GM12865 (cell line): Measurements from ENCODE around the gene TGM5.

Experiments
- DNase-seq: peaks from one replicate; pipeline ENCODE4 v3.0.0; 2010; ENCODE audit warnings: low read depth
- H3K4me3 ChIP-seq: 2 replicates; pipeline ENCODE4 v1.5.1; 2011; ENCODE audit warnings: mild to moderate bottlenecking, low read depth, low read length, control low read depth
- CTCF ChIP-seq: IDR thresholded peaks from 2 replicates; pipeline ENCODE4 v1.5.1; 2011; ENCODE audit warnings: low read length, control low read depth, low read depth, inconsistent platforms; ENCODE audit not compliant: insufficient read depth; ENCODE audit errors: missing control alignments

The TGM5 gene

GRCh38 chr15:43238671-43239131 lies 28.0 kb downstream of the TGM5 start:
- DNase-seq, result no peak
- H3K4me3 ChIP-seq, result no peak overlapping the region
- no peak for TF ChIP-seq CTCF

- DNase-seq, result no peak
- TF ChIP-seq CTCF, result no peak
- no peak overlapping the region for H3K4me3 ChIP-seq
These were observed 28.8 kb downstream of the TGM5 start for GRCh38 chr15:43237842-43238470.

- no peak for DNase-seq
- no peak for TF ChIP-seq CTCF
- no peak overlapping the region for H3K4me3 ChIP-seq
These were observed 31.2 kb downstream of the TGM5 start for GRCh38 chr15:43235536-43235935.

GRCh38 chr15:43232289-43232874 lies 34.3 kb downstream of the TGM5 start:
- TF ChIP-seq CTCF, result no peak
- no peak overlapping the region for H3K4me3 ChIP-seq
- no peak for DNase-seq

- DNase-seq, result no peak
- TF ChIP-seq CTCF, result no peak
These were observed 36.0 kb downstream of the TGM5 start for GRCh38 chr15:43230640-43231115.

GRCh38 chr15:43229977-43230376 lies 36.8 kb downstream of the TGM5 start:
- no peak for DNase-seq
- no peak for TF ChIP-seq CTCF
- H3K4me3 ChIP-seq, result no peak overlapping the region

More at GRCh38 chr15:43230640-43231115, 36.0 kb downstream of the TGM5 start:
- H3K4me3 ChIP-seq, result no peak overlapping the region
